PC-3 (cell line): ENCODE results near the gene TREML1. TPM values are rescaled to one million over a fixed set of nuclear protein-coding genes. Genes with fewer than 3 reads are reported as not detected.

Experiments
- ATAC-seq: fragments of 200-7000 bp; cut with Tn5 transposase; 2 replicates; pipeline ENCODE4 v1.9.1; 2020; ENCODE audit warnings: mild to moderate bottlenecking, moderate library complexity
- BruUV-seq: library from RNA; stranded (reverse); fragments of 400-500 nt; replicated peaks from 2 replicates; lab custom pipeline; 2021; lab: Mats Ljungman, UMichigan
- CTCF ChIA-PET: fragments of 300-600 bp; sonication (Branson Sonifier 250); formaldehyde crosslinking; loops from one replicate; lab custom pipeline; 2022; ENCODE audit warnings: antibody characterized with exemption; lab: Charles Lee
- POLR2A ChIA-PET: fragments of 300-600 bp; sonication (Branson Sonifier 250); formaldehyde crosslinking; loops from one replicate; lab custom pipeline; 2022; ENCODE audit warnings: antibody characterized with exemption; ENCODE audit not compliant: unreplicated experiment; lab: Charles Lee
- DNase-seq: peaks from one replicate; pipeline ENCODE4 v3.0.0-alpha.2; 2015
- H2AFZ ChIP-seq: fragments of 300-600 bp; sonication (generic); 2 replicates; pipeline ENCODE4 v1.6.0; 2016; ENCODE audit warnings: antibody characterized with exemption, low read length
- H3F3A ChIP-seq: fragments of 300-600 bp; sonication (generic); one replicate; pipeline ENCODE4 v1.6.0; 2017; ENCODE audit warnings: antibody characterized with exemption, low read length, control low read depth, mild to moderate bottlenecking; ENCODE audit not compliant: unreplicated experiment
- H3K27ac ChIP-seq: fragments of 300-600 bp; sonication (generic); 2 replicates; pipeline ENCODE4 v1.5.1; 2016; ENCODE audit warnings: mild to moderate bottlenecking, low read length
- H3K27me3 ChIP-seq: fragments of 300-600 bp; sonication (generic); 2 replicates; pipeline ENCODE4 v1.6.1; 2016; ENCODE audit warnings: low read length, mixed read lengths
- H3K36me3 ChIP-seq: fragments of 300-600 bp; sonication (generic); 2 replicates; pipeline ENCODE4 v1.6.1; 2016; ENCODE audit warnings: low read depth, mixed run types, low read length, mixed read lengths
- H3K4me1 ChIP-seq: fragments of 300-600 bp; sonication (generic); 2 replicates; pipeline ENCODE4 v1.5.1; 2016; ENCODE audit warnings: low read length; ENCODE audit not compliant: insufficient read depth
- H3K4me2 ChIP-seq: fragments of 300-600 bp; sonication (generic); 2 replicates; pipeline ENCODE4 v1.6.0; 2016; ENCODE audit warnings: low read length
- H3K4me3 ChIP-seq: fragments of 300-600 bp; sonication (generic); 2 replicates; pipeline ENCODE4 v1.5.1; 2016; ENCODE audit warnings: mild to moderate bottlenecking, low read length, mixed read lengths
- H3K79me2 ChIP-seq: fragments of 300-600 bp; sonication (generic); 2 replicates; pipeline ENCODE4 v1.6.1; 2017; ENCODE audit warnings: low read length, mixed read lengths
- H3K9ac ChIP-seq: fragments of 300-600 bp; sonication (generic); 2 replicates; pipeline ENCODE4 v1.6.0; 2016; ENCODE audit warnings: mild to moderate bottlenecking, low read length
- H3K9me2 ChIP-seq: fragments of 300-600 bp; sonication (generic); replicated peaks from 2 replicates; pipeline ENCODE4 v1.6.1; 2016; ENCODE audit warnings: mixed run types, low read length, mixed read lengths
- H3K9me3 ChIP-seq: fragments of 300-600 bp; sonication (generic); 2 replicates; pipeline ENCODE4 v1.6.1; 2016; ENCODE audit warnings: low read length, mixed read lengths
- H4K20me1 ChIP-seq: fragments of 300-600 bp; sonication (generic); 2 replicates; pipeline ENCODE4 v1.6.1; 2016; ENCODE audit warnings: low read length, mixed read lengths
- EZH2 ChIP-seq: fragments of 300-600 bp; sonication (generic); IDR thresholded peaks from one replicate; pipeline ENCODE4 v1.6.1; 2017; ENCODE audit warnings: antibody characterized with exemption, mild to moderate bottlenecking, low read length; ENCODE audit not compliant: unreplicated experiment
- EZH2phosphoT487 ChIP-seq: fragments of 300-600 bp; sonication (generic); IDR thresholded peaks from 2 replicates; pipeline ENCODE4 v1.6.1; 2018; ENCODE audit warnings: mild to moderate bottlenecking, antibody characterized with exemption, low read length, borderline replicate concordance
- intact Hi-C: fragments of 100-400 bp; cut with micrococcal nuclease; formaldehyde crosslinking; loops from 2 replicates; pipeline ENCODE4 v1.9.0; 2023
- total RNA-seq: library from RNA; depleted of rRNA; stranded (reverse); fragments of >200 nt; gene quantifications from 2 replicates; pipeline ENCODE4 v1.2.3, GENCODE V29; 2014
- TF ChIP-seq, protein P1 (sequence below): fragments of 300-600 bp; sonication (generic); conservative IDR thresholded peaks from 2 replicates; pipeline ENCODE4 v1.5.1; 2017; ENCODE audit warnings: antibody characterized with exemption, low read depth, mild to moderate bottlenecking, low read length

Gene TREML1
- total RNA-seq, 1 experiment from 2014 or later = not detected

DNA sequence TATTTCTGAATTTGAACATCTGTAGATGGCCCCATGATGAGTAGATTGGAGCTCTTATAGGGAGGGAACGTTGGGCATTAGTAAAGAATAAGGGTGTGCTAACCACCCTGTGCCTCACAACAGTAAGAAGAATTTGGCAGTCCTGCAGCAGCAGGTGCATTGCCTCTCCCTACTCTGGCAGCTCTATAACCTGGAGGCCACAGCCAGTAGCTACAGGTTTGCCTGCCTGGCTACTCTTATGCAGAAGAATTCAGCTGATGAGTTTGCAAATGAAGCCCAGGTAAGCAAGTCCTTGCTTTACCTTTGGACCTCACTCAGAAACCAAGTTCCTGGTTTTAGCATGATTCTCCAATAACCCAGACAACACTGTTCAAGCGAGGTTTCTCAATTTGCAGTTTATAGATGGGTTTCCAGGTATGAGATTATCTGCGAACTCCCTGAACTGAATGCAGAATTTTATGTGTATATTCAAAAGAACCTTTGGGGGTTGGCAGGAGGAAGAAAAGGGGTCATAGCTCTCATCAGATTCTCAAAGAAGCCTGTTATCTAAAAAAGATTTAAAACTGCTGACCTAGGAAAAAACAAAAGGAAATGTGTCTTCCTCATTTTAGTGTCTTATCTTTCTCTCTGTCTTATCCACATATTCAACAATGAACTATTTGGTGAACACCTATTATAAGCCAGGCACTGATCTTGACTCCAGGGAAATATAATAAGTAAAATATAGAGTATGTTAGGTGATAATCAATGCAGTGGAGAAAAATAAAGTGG lies 18.9 kb downstream of the TREML1 start:
- BruUV-seq = no TSS peak
- CTCF ChIA-PET = no interaction called here

DNA sequence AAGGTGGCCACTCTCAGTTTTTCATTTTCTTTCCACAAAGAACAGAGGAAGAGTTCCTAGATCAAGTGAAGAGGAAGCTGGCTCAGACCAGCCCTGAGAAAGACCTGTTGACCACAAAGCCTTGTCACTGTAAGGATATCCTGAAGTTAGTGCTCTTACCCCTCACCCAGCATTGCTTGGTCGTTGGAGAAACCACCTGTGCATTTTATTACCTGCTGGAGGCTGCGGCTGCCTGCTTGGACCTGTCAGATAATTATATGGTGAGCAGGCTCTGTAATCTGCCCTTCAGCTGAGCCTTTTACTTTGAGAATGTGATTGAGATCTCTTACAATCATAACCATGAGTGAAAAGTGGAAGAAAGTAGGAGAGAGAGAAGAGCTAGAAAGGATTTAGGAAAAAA lies 21.9 kb downstream of the TREML1 start:
- Histone ChIP-seq H3K36me3 (no peaks in the 10 kb centered on the region), H3K9me2 (no peaks in the 10 kb centered on the region), H3K9me3 (no peaks in the 10 kb centered on the region), H3K4me2 (no peak overlapping the region), H4K20me1 (no peaks in the 10 kb centered on the region), H3K27ac (no peak overlapping the region), H3K79me2 (no peaks in the 10 kb centered on the region), H3K4me3 (no peak overlapping the region), H3K27me3 (no peaks in the 10 kb centered on the region), H3K9ac (no peak overlapping the region), H2AFZ (no peak overlapping the region), H3F3A (no peaks in the 10 kb centered on the region), H3K4me1 (no peaks in the 10 kb centered on the region)
- DNase-seq (no peak), ATAC-seq (no peak)
- TF ChIP-seq EZH2 (no peak), EZH2phosphoT487 (no peak)
- ChIA-PET CTCF (no interaction called here), POLR2A (no interaction called here)
- intact Hi-C loops = no loop called here
- no TSS peak for BruUV-seq

More for the DNA sequence above, 18.9 kb downstream of the TREML1 start:
- no peaks in the 10 kb centered on the region for H3K9me3 ChIP-seq
- no peak overlapping the region for H2AFZ ChIP-seq
- ATAC-seq (no peak), DNase-seq (no peak)
- POLR2A ChIA-PET = no interaction called here
- no peaks in the 10 kb centered on the region for H3K9me2 ChIP-seq
- H3F3A ChIP-seq = no peaks in the 10 kb centered on the region
- H3K79me2 ChIP-seq = no peaks in the 10 kb centered on the region
- no peaks in the 10 kb centered on the region for H3K27me3 ChIP-seq
- H4K20me1 ChIP-seq = no peaks in the 10 kb centered on the region
- H3K4me2 ChIP-seq = no peak overlapping the region
- no peaks in the 10 kb centered on the region for H3K36me3 ChIP-seq
- TF ChIP-seq EZH2phosphoT487 (no peak), EZH2 (no peak)
- TF ChIP-seq, protein P1, sequence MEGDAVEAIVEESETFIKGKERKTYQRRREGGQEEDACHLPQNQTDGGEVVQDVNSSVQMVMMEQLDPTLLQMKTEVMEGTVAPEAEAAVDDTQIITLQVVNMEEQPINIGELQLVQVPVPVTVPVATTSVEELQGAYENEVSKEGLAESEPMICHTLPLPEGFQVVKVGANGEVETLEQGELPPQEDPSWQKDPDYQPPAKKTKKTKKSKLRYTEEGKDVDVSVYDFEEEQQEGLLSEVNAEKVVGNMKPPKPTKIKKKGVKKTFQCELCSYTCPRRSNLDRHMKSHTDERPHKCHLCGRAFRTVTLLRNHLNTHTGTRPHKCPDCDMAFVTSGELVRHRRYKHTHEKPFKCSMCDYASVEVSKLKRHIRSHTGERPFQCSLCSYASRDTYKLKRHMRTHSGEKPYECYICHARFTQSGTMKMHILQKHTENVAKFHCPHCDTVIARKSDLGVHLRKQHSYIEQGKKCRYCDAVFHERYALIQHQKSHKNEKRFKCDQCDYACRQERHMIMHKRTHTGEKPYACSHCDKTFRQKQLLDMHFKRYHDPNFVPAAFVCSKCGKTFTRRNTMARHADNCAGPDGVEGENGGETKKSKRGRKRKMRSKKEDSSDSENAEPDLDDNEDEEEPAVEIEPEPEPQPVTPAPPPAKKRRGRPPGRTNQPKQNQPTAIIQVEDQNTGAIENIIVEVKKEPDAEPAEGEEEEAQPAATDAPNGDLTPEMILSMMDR = no peak
- no peak overlapping the region for H3K9ac ChIP-seq
- no peak overlapping the region for H3K27ac ChIP-seq
- H3K4me1 ChIP-seq = no peaks in the 10 kb centered on the region
- intact Hi-C loops = no loop called here
- no peak overlapping the region for H3K4me3 ChIP-seq

DNA sequence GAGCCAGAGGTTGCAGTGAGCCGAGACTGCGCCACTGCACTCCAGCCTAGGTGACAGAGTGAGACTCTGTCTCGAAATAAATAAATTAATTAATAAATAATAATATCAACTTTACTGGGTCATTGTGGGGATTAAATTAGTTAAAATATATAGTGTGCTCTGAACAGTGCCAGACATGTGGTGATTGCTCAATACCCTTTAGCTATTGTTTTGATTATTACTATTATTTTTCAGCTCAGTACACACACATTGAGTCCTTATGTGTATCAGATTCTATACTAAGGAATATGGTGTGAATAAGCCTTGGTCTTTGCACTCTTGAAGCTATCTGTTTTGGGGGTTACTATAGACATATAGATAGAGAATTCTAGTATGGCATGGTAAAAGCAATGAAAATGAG lies 28.9 kb downstream of the TREML1 start:
- ATAC-seq (no peak), DNase-seq (no peak)
- H3K4me2 ChIP-seq = no peak overlapping the region
- H3K4me1 ChIP-seq = no peaks in the 10 kb centered on the region
- intact Hi-C loops = no loop called here
- no peaks in the 10 kb centered on the region for H4K20me1 ChIP-seq
- TF ChIP-seq, protein P1 = no peak
- TF ChIP-seq EZH2phosphoT487 = no peak
- no peak for TF ChIP-seq EZH2
- ChIA-PET CTCF (no interaction called here), POLR2A (no interaction called here)
- H3K36me3 ChIP-seq = no peaks in the 10 kb centered on the region
- no TSS peak for BruUV-seq
- no peak overlapping the region for H3K9ac ChIP-seq
- H3K27me3 ChIP-seq = no peaks in the 10 kb centered on the region
- no peaks in the 10 kb centered on the region for H3K9me2 ChIP-seq
- no peaks in the 10 kb centered on the region for H3F3A ChIP-seq
- H3K9me3 ChIP-seq = no peaks in the 10 kb centered on the region
- H3K4me3 ChIP-seq = no peak overlapping the region
- no peak overlapping the region for H2AFZ ChIP-seq
- H3K27ac ChIP-seq = no peak overlapping the region
- H3K79me2 ChIP-seq = no peaks in the 10 kb centered on the region
